Psoas muscle (tissue), 8 donors: ENCODE measurements around the gene RPS6KC1. TPM values are rescaled to one million over a fixed set of nuclear protein-coding genes. Genes with fewer than 3 reads are reported as not detected.

Experiments
- ATAC-seq, 4 donors: fragments of 200-7000 bp; cut with Tn5 transposase; one replicate each; pipeline ENCODE4 v1.9.1; 2020; ENCODE audit warnings: moderate library complexity in 3 of 4, mild to moderate bottlenecking in 2 of 4
- DNase-seq, 2 donors: peaks; one replicate each; pipeline ENCODE4 v3.0.0-alpha.2; 2020
- H3K27ac ChIP-seq: fragments of 200-600 bp; one replicate; pipeline ENCODE4 v1.8.0; 2022
- H3K27me3 ChIP-seq, 3 donors: fragments of 200-600 bp in 1 of 3; one replicate each; pipeline versions ENCODE4 v1.6.1 to v1.8.0; 2013 to 2022; ENCODE audit warnings: low read length in 2 of 3, mild to moderate bottlenecking in 2 of 3, moderate library complexity in 1 of 3; ENCODE audit not compliant: insufficient read depth in 3 of 3
- H3K36me3 ChIP-seq, 2 donors: fragments of 200-600 bp in 1 of 2; one replicate each; pipeline versions ENCODE4 v1.6.1 to v1.8.0; 2013 to 2022; ENCODE audit warnings: low read depth in 1 of 2, mild to moderate bottlenecking in 1 of 2, moderate library complexity in 1 of 2; ENCODE audit not compliant: insufficient read depth in 1 of 2
- H3K4me1 ChIP-seq: fragments of 200-600 bp; one replicate; pipeline ENCODE4 v1.8.0; 2022
- H3K4me3 ChIP-seq: fragments of 200-600 bp; one replicate; pipeline ENCODE4 v1.8.0; 2022; ENCODE audit warnings: mild to moderate bottlenecking
- H3K9me3 ChIP-seq: fragments of 200-600 bp; one replicate; pipeline ENCODE4 v1.8.0; 2022
- WGBS, 3 donors: extraction: QIAGEN DNeasy Blood & Tissue Kit; methylation state at CpG; one replicate each; pipeline versions ENCODE4 v1.1.6 to v1.1.7; 2013; 5-methylcytosine and 5-hydroxymethylcytosine counted together
- intact Hi-C, 2 donors: fragments of 100-400 bp; cut with DNase I; formaldehyde crosslinking; loops; one replicate each; pipeline versions ENCODE4 v1.11.0 to v1.14.2; 2022
- polyA plus RNA-seq, 3 donors: library from polyadenylated mRNA; stranded (reverse); fragments of 200-250 nt; gene quantifications; one replicate each; pipeline ENCODE4 v1.2.3, GENCODE V29; 2013
- total RNA-seq, 4 donors: library from RNA; stranded (reverse); fragmentation: NEBNext Ultra II Directional in 2 of 4; extraction: Animal tissue kit (Norgen Biotek cat#: 25700) in 2 of 4; gene quantifications; one replicate each; pipeline versions ENCODE4 v1.2.1 to v1.2.4, GENCODE V29; 2021 to 2023
- TF ChIP-seq, protein P1 (sequence below): fragments of 200-600 bp; IDR thresholded peaks from one replicate; pipeline ENCODE4 v1.8.0; 2022; ENCODE audit warnings: antibody characterized with exemption
- donor health status: healthy with polysubstance abuse.
- donor health status: DM: no; HTN: no; CAD: no; lungs with moderate emphysema.
- donor health status: Bipolar disorder and iron deficiency.
- donor health status: healthy.
- donor health status: DM: yes; HTN: yes; CAD: no.
- donor health status: DM: no; HTN: no; CAD: no.
- donor health status: DM: no; HTN: no; CAD: no.
- donor health status: DM: yes; HTN: yes; CAD: no.

Gene RPS6KC1
- total and polyA plus RNA-seq, 7 donors = 8.0 to 19.8 (median 14.0) TPM

DNA sequence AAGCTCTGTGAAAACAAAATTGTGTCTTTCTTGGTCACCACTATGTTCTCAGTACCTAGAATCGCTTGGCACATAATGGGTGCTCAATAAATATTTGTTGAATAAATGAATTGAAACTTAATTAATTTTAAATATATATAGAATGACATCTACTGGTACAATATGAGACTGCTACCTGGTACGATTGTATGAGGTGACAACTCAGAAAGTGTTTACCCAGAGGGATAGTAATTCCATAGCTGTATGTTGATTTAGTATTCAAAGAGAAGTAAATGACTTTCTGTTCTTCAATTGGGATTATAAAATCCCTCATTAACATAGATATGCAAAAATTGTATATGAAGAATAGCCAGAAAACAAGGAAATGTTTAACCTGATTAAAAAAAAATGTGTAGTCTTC lies 128.7 kb downstream of the RPS6KC1 start:
- TF ChIP-seq, protein P1, sequence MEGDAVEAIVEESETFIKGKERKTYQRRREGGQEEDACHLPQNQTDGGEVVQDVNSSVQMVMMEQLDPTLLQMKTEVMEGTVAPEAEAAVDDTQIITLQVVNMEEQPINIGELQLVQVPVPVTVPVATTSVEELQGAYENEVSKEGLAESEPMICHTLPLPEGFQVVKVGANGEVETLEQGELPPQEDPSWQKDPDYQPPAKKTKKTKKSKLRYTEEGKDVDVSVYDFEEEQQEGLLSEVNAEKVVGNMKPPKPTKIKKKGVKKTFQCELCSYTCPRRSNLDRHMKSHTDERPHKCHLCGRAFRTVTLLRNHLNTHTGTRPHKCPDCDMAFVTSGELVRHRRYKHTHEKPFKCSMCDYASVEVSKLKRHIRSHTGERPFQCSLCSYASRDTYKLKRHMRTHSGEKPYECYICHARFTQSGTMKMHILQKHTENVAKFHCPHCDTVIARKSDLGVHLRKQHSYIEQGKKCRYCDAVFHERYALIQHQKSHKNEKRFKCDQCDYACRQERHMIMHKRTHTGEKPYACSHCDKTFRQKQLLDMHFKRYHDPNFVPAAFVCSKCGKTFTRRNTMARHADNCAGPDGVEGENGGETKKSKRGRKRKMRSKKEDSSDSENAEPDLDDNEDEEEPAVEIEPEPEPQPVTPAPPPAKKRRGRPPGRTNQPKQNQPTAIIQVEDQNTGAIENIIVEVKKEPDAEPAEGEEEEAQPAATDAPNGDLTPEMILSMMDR = no peak
- H3K4me3 ChIP-seq = no peak overlapping the region
- ATAC-seq = no peak
- peaks cover 0 to 8% of the 10 kb centered on the region in 2 donors for H3K36me3 ChIP-seq
- no peaks in the 10 kb centered on the region for H3K27me3 ChIP-seq
- H3K4me1 ChIP-seq = no peaks in the 10 kb centered on the region
- H3K27ac ChIP-seq = no peak overlapping the region
- no peaks in the 10 kb centered on the region for H3K9me3 ChIP-seq
- 96 to 100% (median 97%) methylated on average over 2 of the region's 2 CpGs for WGBS, 3 donors
- no peak for DNase-seq
- intact Hi-C loops = no loop called here

DNA sequence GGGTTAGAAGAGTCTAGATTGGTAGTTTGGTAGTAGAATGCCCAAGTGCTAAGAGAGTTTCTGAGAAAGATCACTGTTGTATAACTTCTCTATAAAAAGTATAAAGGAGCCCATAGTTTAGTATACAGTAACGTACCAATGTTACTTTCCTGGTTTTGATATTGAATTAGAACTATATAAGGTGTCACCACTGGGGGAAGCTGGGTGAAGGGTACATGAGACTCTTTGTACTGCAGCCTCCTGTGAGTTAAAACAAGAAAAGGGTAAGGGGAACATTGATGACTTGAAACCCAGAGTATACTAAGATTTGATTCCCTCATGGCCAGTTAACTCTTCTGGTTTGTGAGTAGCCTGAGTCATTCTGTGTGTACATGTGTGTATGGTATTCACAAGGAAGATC lies 129.8 kb downstream of the RPS6KC1 start:
- no peaks in the 10 kb centered on the region for H3K4me1 ChIP-seq
- DNase-seq (no peak), ATAC-seq (no peak)
- no peaks in the 10 kb centered on the region for H3K27me3 ChIP-seq
- H3K36me3 ChIP-seq = peaks cover 0 to 8% of the 10 kb centered on the region in 2 donors
- 94 to 98% (median 97%) methylated on average over 1 of the region's 1 CpG for WGBS, 3 donors
- H3K9me3 ChIP-seq = peaks cover 1% of the 10 kb centered on the region
- no peak overlapping the region for H3K4me3 ChIP-seq
- intact Hi-C loops = no loop called here
- TF ChIP-seq, protein P1 = no peak
- no peak overlapping the region for H3K27ac ChIP-seq

DNA sequence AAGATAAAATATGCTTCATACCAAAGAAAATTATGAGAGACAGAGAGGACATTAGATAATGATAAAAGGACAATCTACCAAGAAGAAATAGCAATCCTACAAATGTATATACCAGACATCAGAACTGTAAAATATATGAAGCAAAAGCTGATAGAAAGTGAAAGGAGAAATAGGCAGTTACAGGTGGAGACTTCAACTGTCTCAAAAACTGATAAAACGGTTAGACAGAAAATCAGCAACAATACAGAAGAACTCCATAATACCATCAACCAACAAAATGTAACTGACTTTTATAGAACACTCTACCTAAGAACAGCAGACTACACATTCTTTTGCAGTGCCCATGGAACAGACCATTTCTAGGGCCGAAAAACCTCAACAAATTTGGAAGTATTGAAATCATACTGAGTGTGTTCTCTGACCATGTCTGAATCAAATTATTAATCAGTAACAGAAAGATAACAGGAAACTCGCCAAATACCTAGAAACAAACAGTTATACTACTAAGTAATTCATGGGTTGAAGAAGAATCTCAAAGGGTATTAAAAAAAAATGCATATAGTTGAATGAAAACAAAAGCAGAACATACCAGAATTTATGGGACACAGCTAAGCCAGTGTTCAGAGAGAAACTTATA lies 132.1 kb downstream of the RPS6KC1 start:
- no peak for ATAC-seq
- H3K36me3 ChIP-seq = no peaks in the 10 kb centered on the region
- H3K9me3 ChIP-seq = peaks cover 7% of the 10 kb centered on the region
- H3K27ac ChIP-seq = no peak overlapping the region
- no peaks in the 10 kb centered on the region for H3K4me1 ChIP-seq
- H3K27me3 ChIP-seq = no peaks in the 10 kb centered on the region
- intact Hi-C loops = no loop called here
- no peak overlapping the region for H3K4me3 ChIP-seq
- TF ChIP-seq, protein P1 = no peak
- WGBS, 3 donors = 83 to 88% (median 87%) methylated on average over 3 of the region's 3 CpGs
- no peak for DNase-seq

DNA sequence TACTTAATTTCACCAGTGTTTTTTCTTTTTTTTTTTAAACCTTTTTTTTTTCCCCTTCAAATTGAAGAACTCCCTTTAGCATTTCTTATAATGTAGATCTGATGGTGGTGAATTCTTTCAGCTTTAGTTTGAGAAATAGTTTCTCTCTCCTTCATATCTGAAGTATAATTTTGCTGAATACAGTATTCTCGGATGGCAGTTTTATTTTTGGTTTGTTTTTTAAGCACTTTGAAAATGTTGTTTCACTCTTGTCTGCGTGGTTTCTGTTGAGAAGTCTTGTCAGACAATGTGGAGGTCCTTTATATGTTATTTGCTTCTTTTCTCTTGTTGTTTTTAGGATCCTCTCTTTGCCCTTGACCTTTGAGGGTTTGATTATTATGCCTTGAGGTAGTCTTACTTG lies 135.1 kb downstream of the RPS6KC1 start:
- 97 to 99% (median 98%) methylated on average over 2 of the region's 2 CpGs for WGBS, 3 donors
- TF ChIP-seq, protein P1 = no peak
- H3K4me1 ChIP-seq = no peaks in the 10 kb centered on the region
- H3K27ac ChIP-seq = no peak overlapping the region
- peaks cover 19% of the 10 kb centered on the region for H3K9me3 ChIP-seq
- H3K27me3 ChIP-seq = no peaks in the 10 kb centered on the region
- no peak for DNase-seq
- intact Hi-C loops = no loop called here
- no peaks in the 10 kb centered on the region for H3K36me3 ChIP-seq
- no peak overlapping the region for H3K4me3 ChIP-seq
- ATAC-seq = no peak

DNA sequence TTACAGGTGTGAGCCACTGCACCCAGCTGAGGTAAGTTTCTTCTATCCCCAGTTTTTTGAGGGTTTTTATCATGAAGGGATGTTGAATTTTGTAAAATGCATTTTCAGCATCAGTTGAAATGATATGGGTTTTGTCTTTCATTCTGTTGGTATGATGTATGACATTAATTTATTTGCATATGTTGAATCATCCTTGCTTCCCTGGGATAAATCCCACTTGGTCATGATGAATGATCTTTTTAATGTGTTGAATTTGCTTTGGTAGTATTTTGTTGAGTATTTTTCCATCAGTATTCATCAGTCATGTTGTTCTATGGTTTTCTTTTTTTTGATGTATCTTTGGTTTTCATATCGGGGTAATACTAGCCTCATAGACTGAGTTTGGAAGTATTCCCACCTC lies 141.0 kb downstream of the RPS6KC1 start:
- Histone ChIP-seq H3K36me3 (no peaks in the 10 kb centered on the region), H3K4me3 (no peak overlapping the region), H3K27ac (no peak overlapping the region), H3K4me1 (no peaks in the 10 kb centered on the region), H3K27me3 (no peaks in the 10 kb centered on the region), H3K9me3 (peaks cover 13% of the 10 kb centered on the region)
- DNase-seq (no peak), ATAC-seq (no peak)
- intact Hi-C loops = no loop called here
- WGBS, 3 donors = 92 to 100% (median 93%) methylated on average over 1 of the region's 1 CpG
- TF ChIP-seq, protein P1 = no peak
